Measurements from ENCODE around the gene CYTH1.

The CYTH1 gene

DNA sequence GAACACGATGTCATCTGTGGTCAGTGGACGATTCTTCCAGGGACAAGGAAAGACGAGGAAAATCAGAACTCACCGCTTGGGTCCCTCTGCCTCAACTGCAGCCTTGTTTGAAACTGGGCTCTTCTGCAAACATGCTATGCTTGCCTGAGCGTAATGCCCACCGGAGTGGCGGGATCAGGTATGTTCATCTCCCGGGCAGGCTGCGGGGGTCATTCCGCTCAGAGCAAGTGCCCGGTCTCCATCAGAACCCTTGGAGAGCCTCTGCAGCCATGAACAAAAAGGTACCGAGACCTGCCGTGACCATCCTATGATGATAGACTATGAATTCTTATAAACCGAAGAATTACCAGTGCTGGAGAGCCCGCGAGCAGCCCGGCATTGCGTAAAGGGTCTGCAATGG lies 140.4 kb downstream of the CYTH1 start:
- Histone ChIP-seq H3K4me2 (ENCODE audit: low read length) (no peak overlapping the region), H3K4me1 (no peaks in the 10 kb centered on the region), H3K27me3 (ENCODE audit: control insufficient read depth, insufficient read depth, low read length) (no peaks in the 10 kb centered on the region), H3K9me3 (ENCODE audit: control insufficient read depth, low read length) (no peaks in the 10 kb centered on the region), H3K36me3 (ENCODE audit: control insufficient read depth, insufficient read depth, low read length) (no peaks in the 10 kb centered on the region), H3K4me3 (ENCODE audit: low read depth, low read length) (no peak overlapping the region), H3K79me2 (no peaks in the 10 kb centered on the region), H3K27ac (no peak overlapping the region), H3K9ac (no peak overlapping the region), H2AFZ (no peak overlapping the region)
- TF ChIP-seq, protein P1, sequence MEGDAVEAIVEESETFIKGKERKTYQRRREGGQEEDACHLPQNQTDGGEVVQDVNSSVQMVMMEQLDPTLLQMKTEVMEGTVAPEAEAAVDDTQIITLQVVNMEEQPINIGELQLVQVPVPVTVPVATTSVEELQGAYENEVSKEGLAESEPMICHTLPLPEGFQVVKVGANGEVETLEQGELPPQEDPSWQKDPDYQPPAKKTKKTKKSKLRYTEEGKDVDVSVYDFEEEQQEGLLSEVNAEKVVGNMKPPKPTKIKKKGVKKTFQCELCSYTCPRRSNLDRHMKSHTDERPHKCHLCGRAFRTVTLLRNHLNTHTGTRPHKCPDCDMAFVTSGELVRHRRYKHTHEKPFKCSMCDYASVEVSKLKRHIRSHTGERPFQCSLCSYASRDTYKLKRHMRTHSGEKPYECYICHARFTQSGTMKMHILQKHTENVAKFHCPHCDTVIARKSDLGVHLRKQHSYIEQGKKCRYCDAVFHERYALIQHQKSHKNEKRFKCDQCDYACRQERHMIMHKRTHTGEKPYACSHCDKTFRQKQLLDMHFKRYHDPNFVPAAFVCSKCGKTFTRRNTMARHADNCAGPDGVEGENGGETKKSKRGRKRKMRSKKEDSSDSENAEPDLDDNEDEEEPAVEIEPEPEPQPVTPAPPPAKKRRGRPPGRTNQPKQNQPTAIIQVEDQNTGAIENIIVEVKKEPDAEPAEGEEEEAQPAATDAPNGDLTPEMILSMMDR (IDR thresholded peaks at IDR 0.05), result no peak

GRCh38 chr17:78641243-78641642 lies 140.8 kb downstream of the CYTH1 start:
- Histone ChIP-seq H3K9me3 (ENCODE audit: control insufficient read depth, low read length) (no peaks in the 10 kb centered on the region), H3K4me2 (ENCODE audit: low read length) (no peak overlapping the region), H3K4me3 (ENCODE audit: low read depth, low read length) (no peak overlapping the region), H3K36me3 (ENCODE audit: control insufficient read depth, insufficient read depth, low read length) (no peaks in the 10 kb centered on the region), H3K27me3 (ENCODE audit: control insufficient read depth, insufficient read depth, low read length) (no peaks in the 10 kb centered on the region), H3K4me1 (no peaks in the 10 kb centered on the region), H3K9ac (no peak overlapping the region), H3K79me2 (no peaks in the 10 kb centered on the region), H3K27ac (no peak overlapping the region), H2AFZ (no peak overlapping the region)
- TF ChIP-seq, protein P1 (IDR thresholded peaks at IDR 0.05), result no peak

- Histone ChIP-seq H3K4me2 (ENCODE audit: low read length) (no peak overlapping the region), H2AFZ (no peak overlapping the region), H3K9me3 (ENCODE audit: control insufficient read depth, low read length) (no peaks in the 10 kb centered on the region), H3K36me3 (ENCODE audit: control insufficient read depth, insufficient read depth, low read length) (no peaks in the 10 kb centered on the region), H3K4me3 (ENCODE audit: low read depth, low read length) (no peak overlapping the region), H3K79me2 (no peaks in the 10 kb centered on the region), H3K9ac (no peak overlapping the region), H3K4me1 (no peaks in the 10 kb centered on the region), H3K27ac (no peak overlapping the region), H3K27me3 (ENCODE audit: control insufficient read depth, insufficient read depth, low read length) (no peaks in the 10 kb centered on the region)
- TF ChIP-seq, protein P1 (IDR thresholded peaks at IDR 0.05), result no peak
Measured at GRCh38 chr17:78640700-78641099, 141.4 kb downstream of the CYTH1 start.

- no peaks in the 10 kb centered on the region for H3K27me3 ChIP-seq (ENCODE audit: control insufficient read depth, insufficient read depth, low read length)
- no peak overlapping the region for H3K27ac ChIP-seq
- no peak overlapping the region for H3K4me3 ChIP-seq (ENCODE audit: low read depth, low read length)
- TF ChIP-seq, protein P1 (IDR thresholded peaks at IDR 0.05), result no peak
- no peak overlapping the region for H3K4me2 ChIP-seq (ENCODE audit: low read length)
- no peaks in the 10 kb centered on the region for H3K79me2 ChIP-seq
- H2AFZ ChIP-seq, result no peak overlapping the region
- no peak overlapping the region for H3K9ac ChIP-seq
- H3K4me1 ChIP-seq, result no peaks in the 10 kb centered on the region
- H3K9me3 ChIP-seq (ENCODE audit: control insufficient read depth, low read length), result no peaks in the 10 kb centered on the region
- H3K36me3 ChIP-seq (ENCODE audit: control insufficient read depth, insufficient read depth, low read length), result no peaks in the 10 kb centered on the region
Measured at GRCh38 chr17:78637643-78638420, 144.2 kb downstream of the CYTH1 start.

DNA sequence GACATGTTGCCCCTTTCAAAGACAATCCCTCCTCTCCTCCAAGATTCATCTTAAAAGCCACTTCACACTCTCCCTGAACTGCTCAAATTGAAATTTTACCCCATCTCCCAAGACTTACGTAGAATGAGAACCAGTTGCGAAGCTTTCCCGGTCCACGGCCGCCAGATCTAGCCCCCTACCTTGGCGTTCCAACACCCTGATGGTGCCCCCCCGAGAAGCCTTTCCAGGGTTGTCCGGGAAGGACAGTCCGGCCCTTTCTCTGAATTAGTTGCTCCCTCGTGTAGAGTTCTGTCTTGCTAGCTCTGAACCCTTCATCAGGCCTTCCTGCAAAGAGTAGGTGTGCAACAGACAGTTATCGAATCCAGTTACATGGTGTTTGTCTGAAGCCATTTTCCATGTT lies 144.9 kb downstream of the CYTH1 start:
- H2AFZ ChIP-seq, result no peak overlapping the region
- TF ChIP-seq, protein P1 (IDR thresholded peaks at IDR 0.05), result no peak
- H3K79me2 ChIP-seq, result no peaks in the 10 kb centered on the region
- H3K4me1 ChIP-seq, result no peaks in the 10 kb centered on the region
- H3K27me3 ChIP-seq (ENCODE audit: control insufficient read depth, insufficient read depth, low read length), result no peaks in the 10 kb centered on the region
- no peaks in the 10 kb centered on the region for H3K9me3 ChIP-seq (ENCODE audit: control insufficient read depth, low read length)
- no peak overlapping the region for H3K4me2 ChIP-seq (ENCODE audit: low read length)
- H3K9ac ChIP-seq, result no peak overlapping the region
- H3K27ac ChIP-seq, result no peak overlapping the region
- H3K4me3 ChIP-seq (ENCODE audit: low read depth, low read length), result no peak overlapping the region
- no peaks in the 10 kb centered on the region for H3K36me3 ChIP-seq (ENCODE audit: control insufficient read depth, insufficient read depth, low read length)

Data from parathyroid adenoma (tissue), 2 donors.